GM18499 (cell line): ENCODE data around the gene ITGAX.
"Not testable (repeated sequence)": the region's sequence is repeated elsewhere in the genome, so short reads cannot be mapped to it uniquely, and the experiment has no call there.

ENCODE experiments used
- ATAC-seq: cut with Tn5 transposase; IDR thresholded peaks from one replicate; pipeline ENCODE4 v1.9.1; 2021; ENCODE audit warnings: moderate number of reproducible peaks; ENCODE audit not compliant: insufficient read depth, unreplicated experiment

The ITGAX gene

GRCh38 chr16:31404353-31405064, 49.5 kb downstream of the ITGAX start:
- no peak for ATAC-seq

- ATAC-seq = no peak
Measured at GRCh38 chr16:31407406-31407805, 52.4 kb downstream of the ITGAX start.

DNA sequence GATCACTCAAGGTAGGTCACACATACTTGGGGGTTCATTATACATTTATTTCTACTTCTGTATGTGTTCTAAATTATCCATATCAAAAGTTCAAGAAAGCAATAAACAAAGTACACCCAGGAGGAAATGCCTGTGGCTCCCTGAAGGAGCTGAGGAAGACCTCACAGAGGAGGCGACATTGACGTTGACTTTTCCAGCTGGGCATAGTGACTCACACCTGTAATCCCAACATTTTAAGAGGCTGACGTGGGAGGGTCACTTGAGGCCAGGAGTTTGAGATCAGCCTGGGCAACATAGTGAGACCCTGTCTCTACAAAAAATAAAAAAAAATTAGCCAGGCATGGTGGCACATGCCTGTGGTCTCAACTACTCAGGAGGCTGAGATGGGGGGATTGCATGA, 54.5 kb downstream of the ITGAX start:
- no peak for ATAC-seq

- ATAC-seq = no peak
Measured at GRCh38 chr16:31410082-31410481, 55.1 kb downstream of the ITGAX start.

GRCh38 chr16:31411024-31411844, 56.3 kb downstream of the ITGAX start:
- no peak for ATAC-seq

DNA sequence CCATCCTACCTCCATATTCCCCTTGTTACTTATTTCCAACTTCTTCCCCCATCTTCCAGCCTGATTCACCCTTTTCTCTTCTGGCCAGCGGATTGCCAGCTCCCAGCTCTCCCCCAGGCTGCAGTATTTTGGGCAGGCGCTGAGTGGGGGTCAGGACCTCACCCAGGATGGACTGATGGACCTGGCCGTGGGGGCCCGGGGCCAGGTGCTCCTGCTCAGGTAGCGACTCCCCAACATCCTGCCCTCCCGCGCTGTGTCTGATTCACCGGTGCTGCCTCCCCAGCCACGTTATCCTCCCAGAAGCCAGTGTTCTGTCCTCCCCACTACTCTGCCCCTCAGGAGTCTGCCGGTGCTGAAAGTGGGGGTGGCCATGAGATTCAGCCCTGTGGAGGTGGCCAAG, 57.8 kb downstream of the ITGAX start:
- no peak for ATAC-seq

GRCh38 chr16:31413381-31413780, 58.4 kb downstream of the ITGAX start:
- ATAC-seq = no peak

DNA sequence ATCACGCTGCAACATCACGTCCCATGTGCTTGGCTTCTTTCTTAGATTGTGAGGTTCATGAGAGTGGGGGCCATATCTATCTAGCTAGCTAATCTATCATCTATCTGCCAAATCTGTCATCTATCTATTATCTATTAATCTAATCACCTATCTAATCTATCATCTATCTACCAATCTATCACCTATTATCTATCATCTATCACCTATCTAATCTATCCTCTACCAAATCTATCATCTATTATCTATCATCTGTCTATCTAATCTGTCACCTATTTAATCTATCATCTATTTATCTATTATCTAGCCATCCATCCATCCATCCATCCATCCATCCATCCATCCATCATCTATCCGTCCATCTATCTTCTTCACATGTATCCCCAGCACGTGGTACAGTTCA, 59.0 kb downstream of the ITGAX start:
- ATAC-seq = no peak

DNA sequence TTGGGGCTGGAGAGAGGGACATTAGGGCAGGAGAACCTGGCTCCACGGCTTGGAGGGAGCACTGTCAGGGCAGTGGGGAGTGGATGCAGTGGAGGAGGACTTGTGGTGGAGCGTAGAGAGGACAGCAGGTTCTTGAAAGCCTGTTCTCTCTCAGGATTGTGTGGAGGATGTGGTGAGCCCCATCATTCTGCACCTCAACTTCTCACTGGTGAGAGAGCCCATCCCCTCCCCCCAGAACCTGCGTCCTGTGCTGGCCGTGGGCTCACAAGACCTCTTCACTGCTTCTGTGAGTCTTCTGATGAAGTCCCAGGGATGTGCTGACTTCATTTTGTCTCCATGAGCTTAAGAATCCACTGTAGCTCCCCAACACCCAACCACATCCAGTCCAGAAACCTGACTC, 59.7 kb downstream of the ITGAX start:
- no peak for ATAC-seq

DNA sequence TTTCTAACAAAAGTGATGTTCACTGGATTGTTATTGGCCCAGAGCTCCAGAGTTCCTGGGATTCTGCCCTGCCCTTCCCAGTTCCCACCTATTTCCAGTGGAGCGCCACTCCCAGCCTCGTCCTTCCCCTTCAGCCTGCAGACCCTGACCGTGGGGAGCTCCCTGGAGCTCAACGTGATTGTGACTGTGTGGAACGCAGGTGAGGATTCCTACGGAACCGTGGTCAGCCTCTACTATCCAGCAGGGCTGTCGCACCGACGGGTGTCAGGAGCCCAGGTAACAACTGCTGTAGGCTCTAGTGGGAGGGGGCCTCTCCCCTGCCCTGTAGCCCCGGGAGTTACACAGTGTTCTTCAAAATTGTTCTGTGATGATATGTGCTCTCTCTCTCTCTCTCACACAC, 61.4 kb downstream of the ITGAX start:
- ATAC-seq = no peak

- ATAC-seq = not testable (repeated sequence)
Measured at GRCh38 chr16:31417036-31417435, 62.1 kb downstream of the ITGAX start.

GRCh38 chr16:31417916-31418315, 62.9 kb downstream of the ITGAX start:
- ATAC-seq = no peak

DNA sequence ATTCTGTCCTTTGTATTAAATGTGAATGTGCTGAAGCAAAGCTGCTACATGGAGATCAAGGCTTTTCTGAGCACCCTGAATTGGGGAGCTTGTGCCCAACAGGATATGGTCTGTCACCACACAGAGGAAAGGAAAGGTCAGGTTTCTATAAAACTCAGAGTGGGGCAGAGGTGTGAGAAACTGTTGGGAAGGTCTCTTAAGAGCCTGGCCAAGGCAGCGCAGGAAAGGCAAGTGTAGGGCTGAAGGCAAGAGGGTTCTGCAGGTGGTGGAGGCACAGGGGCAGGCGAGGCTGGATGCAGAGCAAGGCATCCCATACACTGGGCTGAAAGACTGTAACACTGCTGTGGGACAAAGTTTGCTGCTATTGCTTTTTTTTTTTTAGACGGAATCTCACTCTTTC, 65.1 kb downstream of the ITGAX start:
- ATAC-seq = no peak

GRCh38 chr16:31421587-31421986, 66.6 kb downstream of the ITGAX start:
- ATAC-seq = no peak

GRCh38 chr16:31423241-31423640, 68.3 kb downstream of the ITGAX start:
- ATAC-seq = no peak

DNA sequence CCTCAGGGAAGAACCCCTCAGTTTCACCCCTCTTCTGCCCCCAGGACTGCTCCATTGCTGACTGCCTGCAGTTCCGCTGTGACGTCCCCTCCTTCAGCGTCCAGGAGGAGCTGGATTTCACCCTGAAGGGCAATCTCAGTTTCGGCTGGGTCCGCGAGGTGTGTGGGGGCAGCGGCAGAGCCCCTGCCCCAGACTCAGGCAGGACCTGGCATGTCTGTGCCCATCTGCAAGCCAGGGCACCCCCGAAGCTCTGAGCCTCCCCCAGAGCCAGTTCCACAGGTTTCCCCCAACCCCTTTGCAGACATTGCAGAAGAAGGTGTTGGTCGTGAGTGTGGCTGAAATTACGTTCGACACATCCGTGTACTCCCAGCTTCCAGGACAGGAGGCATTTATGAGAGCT, 68.8 kb downstream of the ITGAX start:
- no peak for ATAC-seq

- ATAC-seq = no peak
Measured at GRCh38 chr16:31427441-31428278, 72.7 kb downstream of the ITGAX start.

DNA sequence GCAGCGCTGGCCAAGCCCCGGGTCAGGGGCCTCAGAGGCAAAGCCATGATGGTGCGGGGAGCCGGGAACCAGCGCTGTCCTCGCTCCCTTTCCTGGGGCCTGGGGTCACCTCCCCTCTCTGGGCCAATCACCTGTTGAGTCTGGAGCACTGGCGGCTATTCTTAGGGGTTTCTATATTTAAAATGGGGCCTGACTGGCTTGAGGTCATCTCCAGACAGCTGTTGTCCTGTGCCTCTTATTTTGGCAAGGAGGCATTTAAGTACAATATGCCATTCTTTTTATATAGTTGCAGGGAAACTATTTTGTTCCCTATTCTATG, 73.3 kb downstream of the ITGAX start, which contains the start of gene COX6A2:
COX6A2 (minus strand) TSS at position 82 of the 319 bp plus-strand sequence; CDS start at position 47, 35 bp downstream.
- no peak for ATAC-seq

DNA sequence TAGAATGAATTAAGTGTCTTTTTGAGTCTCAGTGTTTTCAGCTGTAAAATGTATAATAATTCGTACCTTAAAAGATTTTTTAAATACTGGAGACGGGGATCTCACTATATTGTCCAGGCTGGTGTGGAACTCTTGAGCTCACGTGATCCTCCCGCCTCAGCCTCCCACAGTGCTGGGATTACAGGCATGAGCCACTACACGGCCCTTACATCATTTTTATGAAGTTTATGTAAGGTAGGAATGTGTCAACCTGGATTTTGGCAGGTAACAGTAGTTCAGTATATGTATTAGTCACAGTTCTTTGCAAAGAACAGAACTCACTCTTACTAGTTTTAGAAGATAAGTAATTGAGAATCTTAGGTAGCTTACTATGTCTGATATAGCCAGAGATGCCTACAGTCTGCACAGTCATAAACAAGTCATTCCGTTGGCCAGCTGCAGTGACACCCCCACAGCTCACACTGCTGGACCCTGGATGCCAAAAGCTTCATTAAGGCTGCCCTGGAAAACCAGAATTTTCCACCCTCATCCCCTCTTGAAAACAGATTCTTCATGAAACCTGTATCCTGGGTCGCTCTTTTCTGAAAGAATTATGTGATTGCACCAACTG, 73.8 kb downstream of the ITGAX start:
- no peak for ATAC-seq

DNA sequence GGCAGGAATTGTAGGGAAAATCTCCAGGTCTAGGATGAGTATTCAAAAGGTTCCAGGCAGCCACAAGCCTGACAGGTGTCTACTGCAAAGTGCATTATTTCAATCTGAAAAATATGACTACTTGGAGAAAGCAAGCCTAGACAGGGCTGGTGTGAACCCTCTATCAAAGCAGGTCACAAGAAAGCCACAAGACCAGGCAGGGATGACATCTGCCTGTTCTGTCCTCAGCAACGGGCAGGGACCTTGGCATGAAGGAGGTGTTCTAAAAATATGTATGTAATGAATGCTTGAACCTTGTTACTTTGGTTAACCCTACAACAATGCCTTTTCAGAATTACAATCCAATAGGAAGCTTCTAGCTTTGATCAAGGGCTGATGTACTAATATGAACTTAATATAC, 74.3 kb downstream of the ITGAX start:
- no peak for ATAC-seq

- ATAC-seq = no peak
Measured at GRCh38 chr16:31429796-31430195, 74.8 kb downstream of the ITGAX start.
